SW480 (cell line): ENCODE data around the gene GTF2I.
"Not testable (repeated sequence)": the region's sequence is repeated elsewhere in the genome, so short reads cannot be mapped to it uniquely, and the experiment has no call there.

ENCODE experiments used
- DNase-seq: peaks from one replicate; pipeline ENCODE4 v3.0.0-alpha.2; 2016; ENCODE audit warnings: low spot score

Gene GTF2I

GRCh38 chr7:74657692-74658177 lies at the start of gene GTF2I:
Gene GTF2I (plus strand): TSS chr7:74657718. CDS start chr7:74689129, 31,411 bp downstream.
- no peak for DNase-seq

DNA sequence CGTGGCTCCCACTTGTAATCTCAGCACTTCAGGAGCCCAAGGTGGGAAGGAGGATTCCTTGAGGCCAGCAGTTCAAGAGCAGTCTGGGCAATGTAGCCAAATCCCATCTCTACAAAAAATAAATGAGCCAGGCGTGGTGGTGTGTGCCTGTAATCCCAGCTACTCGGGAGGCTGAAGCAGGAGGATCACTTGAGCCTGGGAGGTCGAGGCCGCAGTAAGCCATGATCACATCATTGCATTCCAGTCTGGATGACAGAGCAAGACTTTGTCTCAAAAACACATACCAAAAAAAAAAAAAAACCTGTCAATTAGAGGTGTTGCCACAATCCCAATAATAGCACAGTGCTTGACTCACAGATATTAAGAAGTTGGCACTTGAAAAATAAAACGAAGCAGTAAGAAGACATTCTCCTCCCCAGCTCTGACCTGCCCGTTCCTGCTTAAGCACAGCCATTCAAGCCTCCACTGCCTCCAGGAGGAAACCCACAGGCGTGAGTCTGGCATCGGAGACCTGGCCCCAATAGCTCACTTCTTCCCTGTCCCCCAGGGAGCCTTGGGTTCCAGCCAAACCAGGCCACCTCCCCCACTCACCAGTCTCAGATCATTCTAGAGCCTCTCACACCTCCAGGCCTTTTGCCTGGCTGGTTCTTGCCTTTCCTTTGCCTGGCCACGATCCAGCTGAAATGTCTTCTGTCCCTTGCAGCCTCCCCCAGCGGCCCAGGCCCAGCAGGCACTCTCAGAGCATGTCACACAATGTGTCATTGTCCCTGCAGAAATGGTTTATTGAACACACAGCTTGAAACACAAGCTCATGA lies 45.3 kb upstream of the GTF2I start:
- DNase-seq = no peak

- DNase-seq = no peak
These were observed 41.4 kb upstream of the GTF2I start for GRCh38 chr7:74615933-74616780.

DNA sequence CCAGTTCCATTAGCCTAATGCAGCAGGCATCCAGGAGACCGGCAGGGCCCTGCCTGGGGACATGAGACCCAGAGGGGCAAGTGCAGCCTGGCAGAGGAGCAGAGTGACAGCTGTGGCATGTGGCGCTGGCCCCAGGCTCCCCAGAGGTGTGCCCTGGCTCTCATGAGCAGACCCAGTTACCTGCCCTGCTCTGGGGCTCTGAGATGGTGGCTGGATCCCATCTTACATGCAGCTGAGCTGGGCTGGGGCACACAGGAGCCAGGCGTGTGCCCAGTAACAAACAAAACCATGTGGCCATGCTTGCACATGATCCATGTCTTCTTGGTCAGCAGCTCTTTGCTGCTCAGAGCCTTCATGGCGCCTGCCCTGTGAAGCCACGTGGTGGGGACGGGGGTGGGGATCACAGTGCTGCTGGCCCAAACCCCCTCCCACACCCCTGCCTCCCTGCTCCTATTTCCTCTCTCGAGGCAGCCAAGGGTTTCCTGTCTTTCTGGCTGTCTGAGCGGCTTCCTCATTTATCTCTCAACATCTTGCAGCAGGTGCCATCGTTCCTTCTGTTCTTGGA lies 40.3 kb upstream of the GTF2I start:
- no peak for DNase-seq

- DNase-seq = no peak
These were observed 38.2 kb upstream of the GTF2I start for GRCh38 chr7:74619235-74619860.

DNA sequence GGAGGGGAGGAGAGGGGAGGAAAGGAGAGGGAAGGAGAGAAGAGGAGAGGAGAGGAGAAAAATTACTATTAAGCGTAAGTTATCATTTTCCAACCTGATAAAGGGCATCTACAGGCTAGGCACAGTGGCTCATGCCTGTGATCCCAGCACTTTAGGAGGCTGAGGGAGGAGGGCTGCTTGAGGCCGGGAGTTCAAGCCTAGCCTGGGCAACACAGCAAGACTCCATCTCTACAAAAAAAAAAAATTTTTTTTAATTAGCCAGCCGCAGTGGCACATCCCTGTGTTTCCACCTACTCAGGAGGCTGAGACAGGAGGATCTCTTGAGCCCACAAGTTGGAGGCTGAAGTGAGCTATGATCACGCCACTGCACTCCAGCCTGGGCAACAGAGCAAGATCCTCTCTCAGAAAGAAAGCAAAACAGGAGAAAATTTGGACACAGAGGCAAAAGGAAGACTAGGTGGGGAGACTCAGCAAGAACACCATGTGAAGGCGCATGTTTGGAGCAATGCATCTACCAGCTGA lies 35.2 kb upstream of the GTF2I start:
- no peak for DNase-seq

DNA sequence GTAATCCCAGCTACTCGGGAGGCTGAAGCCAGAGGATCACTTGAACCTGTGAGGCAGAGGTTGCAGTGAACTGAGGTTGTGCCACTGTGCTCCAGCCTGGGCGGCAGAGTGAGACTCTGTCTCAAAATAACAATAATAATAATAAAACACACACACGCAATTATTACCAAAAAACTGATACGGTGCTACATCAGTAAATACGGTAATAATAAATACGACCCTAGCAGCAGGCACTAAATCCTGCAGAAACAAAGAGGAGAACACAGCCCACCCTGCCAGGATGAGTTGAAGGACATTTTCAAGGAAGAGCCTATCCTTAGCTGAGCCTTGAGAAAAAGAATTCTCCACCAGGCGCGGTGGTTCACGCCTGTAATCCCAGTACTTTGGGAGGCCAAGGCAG lies 34.4 kb upstream of the GTF2I start:
- DNase-seq = no peak

DNA sequence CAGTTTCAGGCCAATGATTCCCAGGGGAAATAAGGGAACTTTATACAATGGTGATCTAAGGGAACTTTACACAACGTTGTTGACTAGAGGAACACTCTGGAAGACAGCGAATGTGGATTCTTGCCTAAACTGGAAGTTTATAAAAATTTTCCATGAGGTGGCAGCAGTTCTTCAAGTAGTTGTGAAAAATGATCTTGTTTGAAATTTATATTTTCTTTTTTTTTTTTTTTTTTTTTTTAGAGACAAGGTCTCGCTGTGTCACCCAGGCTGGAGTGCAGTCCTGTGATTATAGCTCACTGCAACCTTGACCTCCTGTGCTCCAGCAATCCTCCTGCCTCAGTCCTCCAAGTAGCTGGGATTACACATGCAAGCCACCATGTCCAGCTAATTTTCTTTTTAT lies 32.1 kb upstream of the GTF2I start:
- DNase-seq = no peak

- DNase-seq = peak; percentile 69
These were observed 29.7 kb upstream of the GTF2I start for GRCh38 chr7:74627661-74628411.

- DNase-seq = no peak
These were observed 25.0 kb upstream of the GTF2I start for GRCh38 chr7:74632505-74632904.

- DNase-seq = no peak
These were observed 24.0 kb upstream of the GTF2I start for GRCh38 chr7:74633451-74633921.

DNA sequence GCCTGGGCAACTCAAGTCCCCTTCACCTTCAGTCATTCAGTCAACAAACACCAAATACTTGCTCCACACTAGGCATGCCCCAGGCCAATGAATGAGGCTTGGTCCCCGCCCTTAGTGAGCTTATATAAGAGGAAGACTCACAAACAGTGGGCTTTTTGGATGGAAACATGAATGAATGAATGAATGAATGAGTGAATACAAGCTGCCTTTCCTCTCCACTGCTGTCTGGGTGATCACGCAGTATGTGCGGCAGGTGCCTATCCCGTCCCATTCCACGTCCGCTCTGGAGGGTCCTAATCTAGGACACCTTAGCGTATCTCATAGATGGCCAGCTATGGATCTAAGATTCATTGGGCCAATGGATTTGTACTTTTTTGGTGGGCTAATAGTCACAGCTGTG lies 19.8 kb upstream of the GTF2I start:
- no peak for DNase-seq

DNA sequence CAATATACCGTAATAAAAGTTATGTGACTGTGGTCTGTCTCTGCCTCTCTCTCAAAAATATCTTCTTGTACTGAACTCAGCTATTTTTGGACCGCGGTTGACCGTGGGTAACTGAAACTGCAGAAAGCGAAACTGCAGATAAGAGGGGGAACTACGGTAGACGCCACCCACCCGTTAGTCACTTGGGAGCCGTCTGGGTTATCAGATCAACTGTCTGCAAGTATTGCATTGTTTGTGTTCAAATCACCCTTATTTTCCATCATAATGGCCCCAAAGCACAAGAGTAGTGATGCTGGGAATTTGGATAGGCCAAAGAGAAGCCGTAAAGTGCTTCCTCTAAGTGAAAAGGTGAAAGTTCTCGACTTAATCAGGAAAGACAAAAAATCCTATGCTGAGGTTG lies 7.5 kb upstream of the GTF2I start:
- not testable (repeated sequence) for DNase-seq

DNA sequence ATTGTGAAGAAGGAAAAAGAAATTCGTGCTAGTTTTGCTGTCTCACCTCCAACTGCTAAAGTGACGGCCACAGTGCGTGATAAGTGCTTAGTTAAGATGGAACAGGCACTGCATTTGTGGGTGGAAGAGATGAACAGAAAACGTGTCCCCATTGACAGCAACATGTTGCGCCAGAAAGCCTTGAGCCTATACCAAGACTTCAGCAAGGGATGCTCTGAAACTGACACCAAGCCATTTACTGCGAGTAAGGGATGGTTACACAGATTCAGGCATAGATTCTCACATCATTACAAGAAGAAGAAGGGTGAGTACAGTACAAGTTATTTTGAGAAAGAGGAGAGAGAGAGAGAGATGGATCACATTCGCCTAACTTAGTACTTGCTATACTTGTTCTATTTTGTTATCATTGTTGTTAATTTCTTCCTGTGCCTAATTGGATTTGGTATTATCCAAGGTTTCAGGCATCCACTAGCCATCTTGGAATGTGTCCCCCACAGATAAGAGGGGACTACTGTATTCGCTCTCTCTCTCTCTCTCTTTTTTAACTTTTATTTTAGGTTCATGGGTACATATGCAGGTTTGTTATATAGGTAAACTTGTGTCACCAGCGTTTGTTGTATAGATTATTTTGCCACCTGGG lies 6.9 kb upstream of the GTF2I start:
- DNase-seq = not testable (repeated sequence)

GRCh38 chr7:74651133-74651504 lies 6.4 kb upstream of the GTF2I start:
- not testable (repeated sequence) for DNase-seq

DNA sequence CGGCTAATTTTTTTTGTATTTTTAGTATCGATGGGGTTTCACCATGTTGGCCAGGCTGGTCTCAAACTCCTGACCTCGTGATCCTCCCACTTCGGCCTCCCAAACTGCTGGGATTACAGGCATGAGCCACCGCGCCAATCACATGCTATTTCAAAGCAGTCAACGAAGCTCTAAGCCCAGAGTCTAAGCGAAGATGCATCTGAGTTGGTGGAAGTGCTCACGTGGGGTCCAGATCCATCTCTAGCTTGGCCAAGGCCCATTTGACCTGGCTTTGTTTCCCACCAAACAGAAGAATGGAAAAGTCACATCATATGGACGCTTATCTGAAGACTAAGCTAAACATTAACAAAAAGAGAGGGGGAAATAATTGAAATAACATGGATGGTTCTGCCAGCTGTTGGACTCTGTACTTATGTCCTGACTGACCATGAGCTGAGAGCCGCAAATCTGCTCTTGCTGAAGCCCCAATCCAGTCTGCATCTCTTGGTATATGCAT lies 3.8 kb upstream of the GTF2I start:
- no peak for DNase-seq

- DNase-seq = no peak
These were observed 2.7 kb upstream of the GTF2I start for GRCh38 chr7:74654811-74655210.

DNA sequence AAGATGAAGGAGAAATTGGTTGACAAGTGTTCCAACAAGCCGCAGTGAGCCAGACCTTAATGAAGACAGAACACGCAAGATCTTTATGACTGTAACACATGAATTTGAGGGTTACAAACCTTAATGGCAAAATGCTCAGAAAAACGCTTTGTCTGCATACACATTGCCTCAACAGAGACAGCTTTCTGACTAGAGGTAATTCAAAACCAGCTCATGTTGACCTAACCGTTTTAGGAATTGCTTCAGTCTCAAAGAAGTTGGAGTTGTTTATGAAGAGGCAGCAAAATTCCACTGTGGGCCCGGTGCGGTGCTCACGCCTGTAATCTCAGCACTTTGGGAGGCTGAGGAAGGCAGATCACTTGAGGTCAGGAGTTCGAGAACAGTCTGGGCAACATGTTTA lies 2.2 kb upstream of the GTF2I start:
- no peak for DNase-seq

GRCh38 chr7:74655768-74656440 lies 1.6 kb upstream of the GTF2I start:
- DNase-seq = no peak

GRCh38 chr7:74656441-74656836 lies 1.1 kb upstream of the GTF2I start:
- peak; percentile 89 for DNase-seq
